ENCODE results near the gene ERC1.
"Not testable (repeated sequence)": the region's sequence is repeated elsewhere in the genome, so short reads cannot be mapped to it uniquely, and the experiment has no call there.

Gene ERC1

GRCh38 chr12:1201886-1202285 is 210.9 kb downstream of the ERC1 start:
- DNase-seq: no peak
- in situ Hi-C loops (cut with MboI; ENCODE audit: low pct_unique_long_range_greater_than_20kb, low sequenced_read_pairs): no loop called here

GRCh38 chr12:1203735-1204019 is 212.7 kb downstream of the ERC1 start:
- no peak for DNase-seq
- in situ Hi-C loops (cut with MboI; ENCODE audit: low pct_unique_long_range_greater_than_20kb, low sequenced_read_pairs): no loop called here

- in situ Hi-C loops (cut with MboI; ENCODE audit: low pct_unique_long_range_greater_than_20kb, low sequenced_read_pairs): no loop called here
- DNase-seq: no peak
These were observed 213.6 kb downstream of the ERC1 start for GRCh38 chr12:1204581-1205121.

- no peak for DNase-seq
- in situ Hi-C loops (cut with MboI; ENCODE audit: low pct_unique_long_range_greater_than_20kb, low sequenced_read_pairs): no loop called here
These were observed 214.6 kb downstream of the ERC1 start for GRCh38 chr12:1205512-1206060.

DNA sequence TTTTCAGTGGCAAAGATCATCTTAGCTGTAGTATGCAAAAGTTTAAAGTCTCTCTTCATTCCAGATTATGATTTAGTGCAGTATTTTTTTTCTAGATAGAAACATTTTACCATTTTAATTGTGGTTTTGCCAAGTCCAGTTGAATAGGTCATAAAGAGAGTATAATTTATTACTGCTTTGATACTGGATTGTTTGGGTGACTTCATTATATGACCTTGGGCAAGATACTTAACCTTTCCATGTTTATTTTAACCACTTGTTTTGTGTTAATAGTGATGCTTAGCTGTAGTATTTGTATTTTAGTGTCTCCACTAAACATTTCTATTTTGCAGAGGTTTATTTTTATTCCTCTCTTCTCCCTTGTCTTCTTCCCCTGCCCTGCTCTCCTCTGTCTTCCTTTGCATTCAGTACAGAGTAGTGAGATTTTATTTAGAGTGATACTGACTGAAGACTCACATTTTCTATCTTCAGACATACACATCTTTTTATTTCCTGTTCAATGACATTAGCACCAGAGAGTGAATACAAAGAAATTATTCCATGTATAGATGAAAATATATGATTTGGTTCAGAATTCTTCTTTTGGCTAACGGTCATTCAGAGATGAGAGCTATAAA is 215.2 kb downstream of the ERC1 start:
- DNase-seq: no peak

GRCh38 chr12:1207276-1207675 is 216.3 kb downstream of the ERC1 start:
- in situ Hi-C loops (cut with MboI; ENCODE audit: low pct_unique_long_range_greater_than_20kb, low sequenced_read_pairs): no loop called here
- no peak for DNase-seq

More for the DNA sequence above, 215.2 kb downstream of the ERC1 start:
- in situ Hi-C loops (cut with MboI; ENCODE audit: low pct_unique_long_range_greater_than_20kb, low sequenced_read_pairs): no loop called here

- DNase-seq; in situ Hi-C loops (cut with MboI; ENCODE audit: low pct_unique_long_range_greater_than_20kb, low sequenced_read_pairs): not testable (repeated sequence)
These were observed 217.7 kb downstream of the ERC1 start for GRCh38 chr12:1208719-1209118.

DNA sequence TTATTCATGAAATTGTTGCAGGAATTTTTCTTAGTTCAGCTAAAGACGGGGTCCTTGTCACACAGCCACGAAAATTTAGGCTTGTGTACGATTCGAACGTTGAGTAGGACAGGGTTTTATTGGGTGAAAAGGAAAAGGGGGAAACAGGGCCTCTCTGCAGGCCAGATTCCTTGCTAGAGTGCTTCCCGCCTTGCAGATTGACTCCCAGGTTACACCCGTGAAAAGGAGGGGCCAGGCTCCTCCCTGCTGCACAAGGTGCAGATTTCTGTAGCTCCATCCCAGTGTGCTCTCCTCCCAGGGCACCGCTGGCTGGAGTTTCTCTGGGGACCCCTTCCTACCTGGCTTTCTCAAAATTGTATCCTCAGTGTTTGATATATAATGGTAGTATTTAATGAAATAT is 221.5 kb downstream of the ERC1 start:
- in situ Hi-C loops (cut with MboI; ENCODE audit: low pct_unique_long_range_greater_than_20kb, low sequenced_read_pairs): no loop called here

DNA sequence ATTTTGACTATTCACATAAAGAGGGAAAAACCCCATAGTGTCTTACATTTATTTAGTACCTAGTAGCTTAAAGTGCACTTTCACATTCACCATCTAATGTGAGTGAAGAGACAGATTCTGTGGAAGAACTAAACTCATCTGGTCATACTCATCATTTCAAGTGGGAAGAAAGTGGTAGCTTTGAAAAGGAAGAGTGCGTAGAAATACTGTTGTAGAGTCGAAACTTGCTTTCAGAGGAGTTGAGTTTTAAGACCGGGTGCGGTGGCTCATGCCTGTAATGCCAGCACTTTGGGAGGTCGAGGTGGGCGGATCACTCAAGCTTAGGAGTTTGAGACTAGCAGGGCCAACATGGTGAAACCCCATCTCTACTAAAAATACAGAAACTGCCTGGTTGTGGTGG is 222.2 kb downstream of the ERC1 start:
- DNase-seq: no peak
- in situ Hi-C loops (cut with MboI; ENCODE audit: low pct_unique_long_range_greater_than_20kb, low sequenced_read_pairs): no loop called here

More for the DNA sequence above, 221.5 kb downstream of the ERC1 start:
- no peak for DNase-seq

- in situ Hi-C loops (cut with MboI; ENCODE audit: low pct_unique_long_range_greater_than_20kb, low sequenced_read_pairs): no loop called here
- no peak for DNase-seq
These were observed 222.7 kb downstream of the ERC1 start for GRCh38 chr12:1213618-1214205.

GRCh38 chr12:1216560-1216959 is 225.5 kb downstream of the ERC1 start:
- no peak for DNase-seq
- in situ Hi-C loops (cut with MboI; ENCODE audit: low pct_unique_long_range_greater_than_20kb, low sequenced_read_pairs): no loop called here

DNA sequence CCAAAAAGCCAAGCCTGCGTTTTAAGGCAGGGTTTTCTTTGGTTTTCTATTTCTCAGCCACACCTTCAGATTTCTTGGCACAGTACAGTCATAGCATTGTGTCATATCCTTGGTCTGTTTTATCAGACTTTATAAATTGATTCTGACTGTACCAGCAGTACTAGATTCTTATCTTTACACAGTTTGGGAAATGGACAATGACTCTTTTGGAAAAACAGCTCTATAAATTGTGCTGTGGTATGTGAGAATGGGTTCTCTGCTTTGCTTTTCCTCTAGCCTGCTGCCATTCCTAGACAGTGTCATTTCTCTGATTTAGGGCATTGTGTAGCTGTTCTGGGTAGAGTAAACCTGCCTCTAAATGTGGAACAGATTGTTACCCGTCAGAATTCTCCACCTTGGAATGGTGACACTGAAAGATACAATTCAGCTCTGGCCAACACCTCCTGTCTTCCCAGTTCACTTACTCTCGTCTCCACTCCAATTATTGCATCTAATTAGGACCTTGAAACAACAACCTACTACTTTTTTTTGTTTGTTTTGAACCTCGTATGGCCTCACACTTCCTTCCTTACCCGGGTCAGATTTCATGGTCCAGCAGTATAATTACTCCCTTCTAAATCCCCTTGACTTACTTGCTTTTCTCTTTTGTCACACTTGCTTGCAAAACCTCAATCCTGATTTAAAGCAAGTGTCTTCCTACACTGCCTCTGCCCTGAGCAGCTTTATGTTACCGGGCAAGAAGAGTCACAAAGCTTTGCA is 226.3 kb downstream of the ERC1 start:
- no peak for DNase-seq
- in situ Hi-C loops (cut with MboI; ENCODE audit: low pct_unique_long_range_greater_than_20kb, low sequenced_read_pairs): no loop called here

DNA sequence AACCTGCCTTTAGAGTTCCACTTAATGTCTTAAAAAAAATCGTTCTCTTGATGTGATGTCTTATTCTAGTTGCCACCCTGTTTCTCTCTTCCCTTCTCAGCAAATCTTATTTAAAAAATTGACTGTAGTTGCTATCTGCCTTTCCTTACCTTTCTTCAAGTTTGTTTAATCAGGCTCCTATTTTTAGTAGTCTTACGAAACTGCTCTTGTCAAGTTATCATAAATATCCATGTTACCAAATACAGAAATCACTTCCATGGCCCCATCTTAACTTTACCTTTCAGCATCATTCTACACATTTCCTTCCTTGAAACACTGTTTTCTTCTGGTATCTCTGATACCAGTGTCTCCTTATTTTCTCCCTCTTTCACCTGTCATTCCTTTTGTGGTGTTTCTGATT is 227.3 kb downstream of the ERC1 start:
- no peak for DNase-seq
- in situ Hi-C loops (cut with MboI; ENCODE audit: low pct_unique_long_range_greater_than_20kb, low sequenced_read_pairs): no loop called here

- no peak for DNase-seq
- in situ Hi-C loops (cut with MboI; ENCODE audit: low pct_unique_long_range_greater_than_20kb, low sequenced_read_pairs): no loop called here
These were observed 229.4 kb downstream of the ERC1 start for GRCh38 chr12:1220127-1221092.

DNA sequence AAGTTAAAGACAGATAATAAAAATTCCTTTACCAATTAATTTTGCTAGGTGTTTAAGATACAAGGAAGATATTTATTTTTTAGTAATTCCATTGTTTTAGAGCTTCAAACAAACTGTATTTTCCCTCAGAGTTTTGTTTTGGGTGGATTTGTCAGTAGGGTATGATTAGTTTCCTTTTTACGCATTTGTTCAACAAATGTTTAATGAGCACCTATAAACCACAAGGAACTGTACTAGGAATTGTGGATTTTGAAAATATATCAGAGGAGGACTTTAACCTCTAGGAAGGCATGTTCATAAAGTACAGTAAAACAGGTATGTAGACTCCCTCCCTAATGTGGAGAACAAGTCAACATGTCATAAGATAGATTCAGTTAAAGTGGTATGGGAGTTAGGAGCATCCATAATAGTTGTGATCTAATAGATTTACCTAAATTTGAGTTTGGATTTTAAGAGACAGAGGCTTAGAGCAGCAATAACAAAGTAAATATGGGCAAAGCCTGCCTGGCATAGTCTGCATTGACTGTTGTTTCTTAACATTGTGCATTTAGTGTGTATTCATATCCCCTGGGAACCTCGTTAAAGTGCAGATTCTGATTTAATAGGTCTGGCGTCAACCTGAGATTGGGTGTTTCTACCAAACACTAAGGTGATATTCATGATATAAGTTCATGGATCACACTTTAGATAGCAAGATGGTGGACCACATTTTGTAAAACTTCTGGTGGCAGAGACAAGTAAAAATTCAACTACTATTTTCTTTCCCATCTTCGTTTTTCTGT is 232.0 kb downstream of the ERC1 start:
- DNase-seq: no peak
- in situ Hi-C loops (cut with MboI; ENCODE audit: low pct_unique_long_range_greater_than_20kb, low sequenced_read_pairs): no loop called here

DNA sequence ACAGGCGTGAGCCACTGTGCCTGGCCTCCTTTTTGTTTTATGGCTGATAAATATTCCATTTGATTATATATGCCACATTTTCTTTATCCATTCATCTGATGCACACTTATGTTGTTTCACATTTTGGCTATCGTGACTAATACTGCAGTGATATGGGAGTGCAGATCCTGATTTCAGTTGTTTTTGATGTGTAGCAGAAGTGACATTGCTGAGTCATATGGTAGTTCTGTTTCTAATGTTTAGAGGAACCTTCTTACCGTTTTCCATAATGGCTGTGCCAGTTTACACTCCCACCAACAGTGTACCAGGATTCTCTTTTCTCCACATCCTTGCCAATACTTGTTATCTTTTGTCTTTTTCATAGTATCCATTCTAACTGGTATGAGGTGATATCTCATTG is 235.9 kb downstream of the ERC1 start:
- in situ Hi-C loops (cut with MboI; ENCODE audit: low pct_unique_long_range_greater_than_20kb, low sequenced_read_pairs): no loop called here
- no peak for DNase-seq

DNA sequence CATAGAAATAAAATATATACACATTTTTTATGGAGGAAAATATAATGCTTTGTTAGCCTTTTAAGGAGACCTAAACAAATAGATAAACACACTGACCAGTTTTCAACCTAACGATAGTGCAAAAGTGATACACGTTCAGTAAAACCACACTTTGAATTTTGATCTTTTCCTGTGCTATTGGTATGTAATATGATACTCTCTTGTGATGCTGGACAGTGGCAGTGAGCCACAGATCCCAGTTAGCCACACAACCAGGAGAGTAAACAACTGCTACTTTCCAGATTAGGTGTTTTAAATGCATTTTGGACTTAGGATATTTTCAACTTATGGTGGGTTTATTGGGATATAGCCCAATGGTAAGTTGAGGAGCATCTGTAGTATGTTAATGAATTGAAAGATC is 243.1 kb downstream of the ERC1 start:
- no peak for DNase-seq
- in situ Hi-C loops (cut with MboI; ENCODE audit: low pct_unique_long_range_greater_than_20kb, low sequenced_read_pairs): no loop called here

DNA sequence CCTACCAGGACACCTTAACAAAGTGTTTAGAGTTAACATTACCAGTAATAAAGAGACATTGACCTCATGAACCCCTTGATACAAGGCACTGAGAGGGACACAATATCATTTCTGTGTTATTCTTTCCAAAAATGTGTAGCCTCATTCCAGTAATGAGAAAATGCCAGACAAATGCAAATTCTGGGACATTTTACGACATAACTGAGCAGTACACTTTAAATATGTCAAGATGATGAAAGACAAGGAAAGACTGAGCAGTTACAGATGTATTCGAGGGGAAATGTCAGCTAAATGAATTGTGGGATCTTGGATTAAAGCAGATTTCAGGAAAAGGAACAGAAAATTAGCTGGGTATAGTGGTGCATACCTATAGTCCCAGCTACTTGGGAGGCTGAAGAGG is 255.6 kb downstream of the ERC1 start:
- DNase-seq: no peak
- in situ Hi-C loops (cut with MboI; ENCODE audit: low pct_unique_long_range_greater_than_20kb, low sequenced_read_pairs): no loop called here

Measured in KBM-7 (cell line).